Measurements from ENCODE around the gene POGK. TPM values are rescaled to one million over a fixed set of nuclear protein-coding genes. Genes with fewer than 3 reads are reported as not detected.

The POGK gene
- polyA plus RNA-seq, 3 donors, result 10.6 to 13.0 (median 10.9) TPM

DNA sequence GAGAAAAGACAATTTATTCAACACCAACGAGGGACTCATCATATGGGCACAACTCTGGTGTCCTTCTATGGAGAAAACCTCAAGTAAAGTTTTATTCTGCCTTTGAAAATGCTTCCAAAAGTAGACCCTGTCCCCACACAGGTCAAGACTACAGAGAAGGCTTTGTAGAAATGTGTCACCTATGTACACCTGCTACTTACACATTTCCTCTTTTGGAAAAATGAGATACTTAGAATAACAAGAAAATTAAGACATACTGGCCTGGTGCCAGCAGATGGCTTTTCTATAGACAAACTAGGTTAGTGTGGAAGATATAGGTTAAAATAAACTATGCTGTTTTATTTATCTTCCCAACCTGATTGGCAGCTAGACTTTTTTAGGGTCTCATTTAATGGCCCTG, 13.6 kb downstream of the POGK start:
- Histone ChIP-seq H3K9me3 (replicated peaks in 1 of 2; ENCODE audit: control insufficient read depth in 1 of 2, insufficient read depth in 1 of 2, low read length in 2 of 2) (no peaks in the 10 kb centered on the region), H3K27me3 (ENCODE audit: control insufficient read depth in 2 of 2, insufficient read depth in 2 of 2, low read length in 2 of 2) (no peaks in the 10 kb centered on the region), H3K4me1 (ENCODE audit: control insufficient read depth in 1 of 2, insufficient read depth in 2 of 2, low read length in 2 of 2) (no peaks in the 10 kb centered on the region), H3K4me2 (replicated peaks; ENCODE audit: extremely low read depth, low read length, poor library complexity, severe bottlenecking) (no peak overlapping the region), H3K36me3 (replicated peaks in 1 of 2; ENCODE audit: control insufficient read depth in 1 of 2, insufficient read depth in 2 of 2, low read length in 2 of 2) (peaks cover 97 to 100% of the 10 kb centered on the region in 2 donors), H3K9ac (ENCODE audit: insufficient read depth, low read length, poor library complexity, severe bottlenecking) (no peak overlapping the region), H4K20me1 (ENCODE audit: insufficient read depth, low read length) (peaks cover 87% of the 10 kb centered on the region), H3K79me2 (ENCODE audit: insufficient read depth, low read length) (peaks cover 38% of the 10 kb centered on the region), H3K27ac (ENCODE audit: low read depth in 1 of 2, low read length in 2 of 2) (no peak overlapping the region), H2AFZ (ENCODE audit: insufficient read depth, low read depth, low read length, poor library complexity, severe bottlenecking) (no peak overlapping the region), H3K4me3 (replicated peaks in 1 of 3; ENCODE audit: low read depth in 2 of 3, low read length in 3 of 3) (no peak overlapping the region)
- DNase-seq, result no peak
- no CpG with 5 or more reads among the region's 1 CpG for WGBS (ENCODE audit: insufficient coverage)
- Mint-ChIP-seq H3K4me1 (peaks cover 3% of the 10 kb centered on the region), H3K4me3 (no peak overlapping the region), H3K27ac (no peak overlapping the region), H3K36me3 (peaks cover 90 to 95% of the 10 kb centered on the region in 2 donors), H3K27me3 (ENCODE audit: low read depth in 3 of 3) (no peaks in the 10 kb centered on the region), H3K9me3 (no peaks in the 10 kb centered on the region)
- intact Hi-C loops (cut with micrococcal nuclease), result no loop called here
- TF ChIP-seq, protein P1, sequence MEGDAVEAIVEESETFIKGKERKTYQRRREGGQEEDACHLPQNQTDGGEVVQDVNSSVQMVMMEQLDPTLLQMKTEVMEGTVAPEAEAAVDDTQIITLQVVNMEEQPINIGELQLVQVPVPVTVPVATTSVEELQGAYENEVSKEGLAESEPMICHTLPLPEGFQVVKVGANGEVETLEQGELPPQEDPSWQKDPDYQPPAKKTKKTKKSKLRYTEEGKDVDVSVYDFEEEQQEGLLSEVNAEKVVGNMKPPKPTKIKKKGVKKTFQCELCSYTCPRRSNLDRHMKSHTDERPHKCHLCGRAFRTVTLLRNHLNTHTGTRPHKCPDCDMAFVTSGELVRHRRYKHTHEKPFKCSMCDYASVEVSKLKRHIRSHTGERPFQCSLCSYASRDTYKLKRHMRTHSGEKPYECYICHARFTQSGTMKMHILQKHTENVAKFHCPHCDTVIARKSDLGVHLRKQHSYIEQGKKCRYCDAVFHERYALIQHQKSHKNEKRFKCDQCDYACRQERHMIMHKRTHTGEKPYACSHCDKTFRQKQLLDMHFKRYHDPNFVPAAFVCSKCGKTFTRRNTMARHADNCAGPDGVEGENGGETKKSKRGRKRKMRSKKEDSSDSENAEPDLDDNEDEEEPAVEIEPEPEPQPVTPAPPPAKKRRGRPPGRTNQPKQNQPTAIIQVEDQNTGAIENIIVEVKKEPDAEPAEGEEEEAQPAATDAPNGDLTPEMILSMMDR (IDR thresholded peaks at IDR 0.05), result no peak

GRCh38 chr1:166855558-166855957, 16.3 kb downstream of the POGK start:
- Histone ChIP-seq H3K27me3 (ENCODE audit: control insufficient read depth in 2 of 2, insufficient read depth in 2 of 2, low read length in 2 of 2) (no peaks in the 10 kb centered on the region), H3K4me2 (replicated peaks; ENCODE audit: extremely low read depth, low read length, poor library complexity, severe bottlenecking) (no peak overlapping the region), H4K20me1 (ENCODE audit: insufficient read depth, low read length) (peaks cover 63% of the 10 kb centered on the region), H3K4me3 (replicated peaks in 1 of 3; ENCODE audit: low read depth in 2 of 3, low read length in 3 of 3) (no peak overlapping the region), H3K36me3 (replicated peaks in 1 of 2; ENCODE audit: control insufficient read depth in 1 of 2, insufficient read depth in 2 of 2, low read length in 2 of 2) (peaks cover 92 to 100% of the 10 kb centered on the region in 2 donors), H2AFZ (ENCODE audit: insufficient read depth, low read depth, low read length, poor library complexity, severe bottlenecking) (no peak overlapping the region), H3K27ac (ENCODE audit: low read depth in 1 of 2, low read length in 2 of 2) (peak overlapping the region in 1 of 2 donors; percentile 21), H3K9me3 (replicated peaks in 1 of 2; ENCODE audit: control insufficient read depth in 1 of 2, insufficient read depth in 1 of 2, low read length in 2 of 2) (no peaks in the 10 kb centered on the region), H3K9ac (ENCODE audit: insufficient read depth, low read length, poor library complexity, severe bottlenecking) (no peak overlapping the region), H3K4me1 (ENCODE audit: control insufficient read depth in 1 of 2, insufficient read depth in 2 of 2, low read length in 2 of 2) (no peaks in the 10 kb centered on the region), H3K79me2 (ENCODE audit: insufficient read depth, low read length) (peaks cover 20% of the 10 kb centered on the region)
- intact Hi-C loops (cut with micrococcal nuclease), result no loop called here
- Mint-ChIP-seq H3K27ac (peak overlapping the region in 3 of 7 donors; percentile 17 to 40 (median 17)), H3K4me1 (peaks cover 3% of the 10 kb centered on the region), H3K27me3 (ENCODE audit: low read depth in 3 of 3) (no peaks in the 10 kb centered on the region), H3K4me3 (no peak overlapping the region), H3K9me3 (no peaks in the 10 kb centered on the region), H3K36me3 (peaks cover 84 to 93% of the 10 kb centered on the region in 2 donors)
- DNase-seq, result no peak
- TF ChIP-seq, protein P1 (IDR thresholded peaks at IDR 0.05), result no peak
- WGBS (ENCODE audit: insufficient coverage), result no CpG with 5 or more reads among the region's 3 CpGs

Data from CD14-positive monocyte (primary cell).